HTERT RPE-1 (cell line): ENCODE results near the gene LRRC4.

Experiments used
- in situ Hi-C: fragments of 300-500 bp; cut with MboI; formaldehyde crosslinking; loops from 4 replicates; pipeline ENCODE4 v1.14.3; 2020; ENCODE audit warnings: low sequenced_read_pairs

The LRRC4 gene

GRCh38 chr7:128060018-128060417, 28.8 kb upstream of the LRRC4 start:
- in situ Hi-C loops, result no loop called here

GRCh38 chr7:128059143-128059988, 28.1 kb upstream of the LRRC4 start:
- in situ Hi-C loops, result no loop called here

- in situ Hi-C loops, result no loop called here
Observed at GRCh38 chr7:128057909-128058308, 26.7 kb upstream of the LRRC4 start.

GRCh38 chr7:128056901-128057300, 25.7 kb upstream of the LRRC4 start:
- in situ Hi-C loops, result no loop called here

GRCh38 chr7:128055637-128056036, 24.4 kb upstream of the LRRC4 start:
- in situ Hi-C loops, result no loop called here

- in situ Hi-C loops, result no loop called here
Observed at GRCh38 chr7:128054511-128054910, 23.3 kb upstream of the LRRC4 start.

- in situ Hi-C loops, result no loop called here
Observed at GRCh38 chr7:128053991-128054390, 22.8 kb upstream of the LRRC4 start.

GRCh38 chr7:128053023-128053422, 21.8 kb upstream of the LRRC4 start:
- in situ Hi-C loops, result no loop called here

- in situ Hi-C loops, result no loop called here
Observed at GRCh38 chr7:128052404-128052803, 21.2 kb upstream of the LRRC4 start.

GRCh38 chr7:128045766-128046165, 14.5 kb upstream of the LRRC4 start:
- in situ Hi-C loops, result no loop called here

- in situ Hi-C loops, result no loop called here
Observed at GRCh38 chr7:128045158-128045557, 13.9 kb upstream of the LRRC4 start.

- in situ Hi-C loops, result no loop called here
Observed at GRCh38 chr7:128044064-128044463, 12.8 kb upstream of the LRRC4 start.

- in situ Hi-C loops, result no loop called here
Observed at GRCh38 chr7:128042012-128042411, 10.8 kb upstream of the LRRC4 start.

GRCh38 chr7:128041203-128041602, 10.0 kb upstream of the LRRC4 start:
- in situ Hi-C loops, result no loop called here

- in situ Hi-C loops, result no loop called here
Observed at GRCh38 chr7:128040205-128040604, 9.0 kb upstream of the LRRC4 start.

- in situ Hi-C loops, result no loop called here
Observed at GRCh38 chr7:128039544-128039953, 8.3 kb upstream of the LRRC4 start.

GRCh38 chr7:128037880-128038619, 6.8 kb upstream of the LRRC4 start:
- in situ Hi-C loops, result no loop called here

- in situ Hi-C loops, result no loop called here
Observed at GRCh38 chr7:128037081-128037480, 5.8 kb upstream of the LRRC4 start.

GRCh38 chr7:128036226-128036940, 5.1 kb upstream of the LRRC4 start:
- in situ Hi-C loops, result no loop called here

GRCh38 chr7:128035712-128036111, 4.5 kb upstream of the LRRC4 start:
- in situ Hi-C loops, result no loop called here

- in situ Hi-C loops, result no loop called here
Observed at GRCh38 chr7:128034825-128035224, 3.6 kb upstream of the LRRC4 start.

GRCh38 chr7:128033246-128033645, 2.0 kb upstream of the LRRC4 start:
- in situ Hi-C loops, result no loop called here
